Activated effector memory CD4-positive, alpha-beta T cell treated with Interleukin-2 at 50 U/mL for 16 hours (primary cell): Measurements from ENCODE around the gene DUS3L.
"Not testable (repeated sequence)": the region's sequence is repeated elsewhere in the genome, so short reads cannot be mapped to it uniquely, and the experiment has no call there.

Experiments used
- DNase-seq: peaks from one replicate; pipeline ENCODE4 v3.0.0-alpha.2; 2020

DUS3L gene

GRCh38 chr19:5799247-5800241, 8.6 kb upstream of the DUS3L start:
- DNase-seq, result no peak

- no peak for DNase-seq
Measured at GRCh38 chr19:5798244-5798643, 7.3 kb upstream of the DUS3L start.

- no peak for DNase-seq
Measured at GRCh38 chr19:5795382-5795919, 4.5 kb upstream of the DUS3L start.

- DNase-seq, result no peak
Measured at GRCh38 chr19:5793188-5793587, 2.2 kb upstream of the DUS3L start.

GRCh38 chr19:5792224-5792623, 1.3 kb upstream of the DUS3L start:
- no peak for DNase-seq

GRCh38 chr19:5789886-5790558, 941 bp downstream of the DUS3L start:
- DNase-seq, result no peak

- DNase-seq, result no peak
Measured at GRCh38 chr19:5789351-5789761, 1.6 kb downstream of the DUS3L start.

- no peak for DNase-seq
Measured at GRCh38 chr19:5788422-5788821, 2.5 kb downstream of the DUS3L start.

GRCh38 chr19:5787409-5788182, 3.4 kb downstream of the DUS3L start:
- no peak for DNase-seq

GRCh38 chr19:5786593-5787408, 4.2 kb downstream of the DUS3L start:
- DNase-seq, result no peak

GRCh38 chr19:5785423-5785822, 5.5 kb downstream of the DUS3L start:
- no peak for DNase-seq

GRCh38 chr19:5784581-5785147, 6.3 kb downstream of the DUS3L start, which contains the start of gene PRR22:
TSS of gene PRR22 (minus strand) at chr19:5784746. CDS start at chr19:5784660, 86 bp downstream.
- no peak for DNase-seq

GRCh38 chr19:5782945-5783919, 7.7 kb downstream of the DUS3L start:
- DNase-seq, result no peak

- DNase-seq, result no peak
Measured at GRCh38 chr19:5782322-5782721, 8.6 kb downstream of the DUS3L start.

- DNase-seq, result not testable (repeated sequence)
Measured at GRCh38 chr19:5780916-5781315, 10.0 kb downstream of the DUS3L start.

- DNase-seq, result no peak
Measured at GRCh38 chr19:5778402-5778801, 12.6 kb downstream of the DUS3L start.

GRCh38 chr19:5775668-5776309, 15.2 kb downstream of the DUS3L start:
- DNase-seq, result no peak

- no peak for DNase-seq
Measured at GRCh38 chr19:5774921-5775320, 16.0 kb downstream of the DUS3L start.

- no peak for DNase-seq
Measured at GRCh38 chr19:5773276-5773675, 17.7 kb downstream of the DUS3L start.

GRCh38 chr19:5772416-5772815, 18.5 kb downstream of the DUS3L start:
- no peak for DNase-seq
